GM21360 (cell line): Measurements from ENCODE around the gene CHURC1.

Experiments used
- ATAC-seq: cut with Tn5 transposase; IDR thresholded peaks from one replicate; pipeline ENCODE4 v1.9.1; 2021; ENCODE audit warnings: mild to moderate bottlenecking, moderate library complexity; ENCODE audit not compliant: unreplicated experiment

Gene CHURC1

DNA sequence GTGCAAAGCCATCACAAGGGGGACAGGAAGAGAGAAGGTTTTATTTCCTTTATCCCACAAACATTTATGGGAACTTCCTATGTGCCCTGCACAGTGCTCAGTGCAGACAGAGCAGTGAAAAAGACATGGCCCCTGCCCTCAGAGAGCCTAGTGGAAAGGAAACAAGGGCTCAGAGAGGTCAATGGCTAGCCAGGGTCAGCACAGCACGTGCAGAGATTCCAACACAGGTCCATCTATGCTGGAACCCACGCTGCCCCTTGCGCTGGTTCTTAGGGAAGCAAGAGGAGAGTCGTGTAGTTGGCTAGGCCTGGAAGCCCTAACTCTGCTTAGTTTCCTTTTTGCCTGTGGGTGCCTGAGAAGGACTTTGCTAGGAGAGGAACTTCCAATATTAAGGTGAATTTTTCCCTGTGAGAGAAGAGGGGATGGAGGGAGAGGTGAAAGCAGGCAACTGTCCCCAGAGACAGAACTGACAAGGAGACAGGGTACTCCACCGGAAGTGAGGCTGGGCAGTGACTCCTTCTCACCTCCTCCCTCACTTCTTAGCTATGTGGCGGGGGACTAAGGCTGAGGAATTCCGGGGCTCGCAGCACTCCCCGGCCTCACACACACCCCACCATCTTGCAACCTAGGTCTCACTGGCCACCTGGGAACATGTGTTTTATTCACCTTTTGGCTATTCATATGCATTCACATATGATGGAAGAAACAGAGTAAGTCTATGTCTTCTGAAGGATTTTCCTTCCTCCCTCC, 40.4 kb downstream of the CHURC1 start:
- no peak for ATAC-seq

DNA sequence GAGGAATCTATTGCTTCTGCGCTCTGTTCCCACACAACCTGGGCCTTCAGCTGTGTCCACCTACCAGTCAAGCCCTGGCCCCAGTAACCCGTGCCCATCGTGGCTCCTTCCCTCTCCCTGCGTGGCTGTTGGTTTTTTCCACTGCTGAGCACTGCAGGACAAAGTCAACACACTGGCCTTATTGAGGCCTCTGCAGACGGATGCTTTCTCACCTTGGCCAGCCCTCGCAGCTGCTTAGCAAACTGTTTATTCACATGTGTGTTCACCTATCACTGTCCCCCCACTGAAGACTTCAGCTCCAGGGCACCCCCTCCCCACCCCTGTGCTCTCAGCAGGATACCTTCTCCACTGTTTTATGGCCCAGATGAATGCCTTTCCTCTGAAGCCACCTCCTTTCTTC, 41.0 kb downstream of the CHURC1 start:
- ATAC-seq: no peak

DNA sequence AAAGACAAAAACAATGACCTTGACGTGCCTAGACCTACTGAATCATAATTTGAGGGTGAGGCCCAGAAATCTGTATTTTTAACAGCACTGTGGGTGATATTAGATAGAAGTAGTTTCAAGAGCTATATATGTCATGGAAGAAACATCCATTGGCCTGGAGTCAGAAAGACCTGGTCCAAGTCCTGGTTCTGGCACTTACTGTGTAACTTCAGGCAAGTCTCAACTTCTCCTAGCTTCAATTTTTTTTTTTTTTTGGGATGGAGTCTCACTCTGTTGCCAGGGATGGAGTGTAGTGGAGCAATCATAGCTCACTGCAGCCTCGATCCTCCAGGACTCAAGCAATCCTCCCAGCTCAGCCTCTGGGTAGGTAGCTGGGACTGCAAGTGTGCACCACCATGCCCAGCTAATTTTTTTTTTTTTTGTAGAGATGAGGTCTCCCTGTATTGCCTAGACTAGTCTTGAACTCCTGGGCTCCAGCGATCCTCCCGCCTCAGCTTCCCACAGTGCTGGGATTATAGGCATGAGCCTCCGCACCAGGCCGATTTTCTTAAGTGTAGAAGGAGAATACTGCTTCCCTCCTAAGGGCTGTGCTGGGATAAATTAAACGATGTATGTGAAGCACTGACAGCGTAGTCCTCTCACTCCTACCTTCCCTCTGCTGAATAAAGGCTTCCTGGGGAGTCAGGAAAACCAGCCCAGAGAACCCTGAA, 42.6 kb downstream of the CHURC1 start:
- no peak for ATAC-seq

DNA sequence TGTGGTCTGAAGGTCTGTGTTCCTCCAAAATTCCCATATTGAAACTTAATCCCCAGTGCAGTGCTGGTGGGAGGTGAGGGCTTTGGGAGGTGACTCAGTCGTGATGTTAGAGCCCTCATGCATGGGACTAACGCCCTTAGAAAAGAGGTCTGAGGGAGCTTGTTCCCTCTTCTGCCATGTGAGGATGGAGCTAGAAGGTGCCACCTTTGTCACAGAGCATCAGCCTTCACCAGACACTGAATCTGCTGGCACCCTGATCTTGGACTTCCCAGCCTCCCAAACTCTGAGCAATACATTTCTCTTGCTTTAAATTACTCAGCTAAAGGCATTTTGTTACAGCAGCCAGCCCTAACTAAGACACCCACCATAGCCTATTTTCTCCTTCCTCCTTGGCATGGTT, 43.9 kb downstream of the CHURC1 start:
- no peak for ATAC-seq

DNA sequence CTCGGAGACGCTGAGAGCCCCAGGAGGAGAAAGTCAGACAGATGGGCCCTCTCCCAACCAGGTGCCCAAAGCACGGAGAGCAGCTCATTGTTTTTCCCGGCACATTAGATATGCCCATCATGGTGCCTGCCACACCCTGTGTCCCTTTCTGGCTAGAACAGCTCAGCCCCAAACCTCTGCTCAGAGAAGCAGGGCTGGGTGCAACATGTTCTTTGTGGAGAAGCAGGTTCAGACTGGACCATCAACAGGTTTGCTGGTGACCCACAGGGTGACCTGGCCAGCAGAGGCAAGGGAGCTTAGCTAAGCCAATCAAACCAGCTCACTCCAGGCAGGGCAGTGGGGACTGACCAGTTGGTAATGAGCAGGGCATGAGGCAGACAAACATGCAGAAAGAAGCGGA, 44.5 kb downstream of the CHURC1 start:
- ATAC-seq: no peak

DNA sequence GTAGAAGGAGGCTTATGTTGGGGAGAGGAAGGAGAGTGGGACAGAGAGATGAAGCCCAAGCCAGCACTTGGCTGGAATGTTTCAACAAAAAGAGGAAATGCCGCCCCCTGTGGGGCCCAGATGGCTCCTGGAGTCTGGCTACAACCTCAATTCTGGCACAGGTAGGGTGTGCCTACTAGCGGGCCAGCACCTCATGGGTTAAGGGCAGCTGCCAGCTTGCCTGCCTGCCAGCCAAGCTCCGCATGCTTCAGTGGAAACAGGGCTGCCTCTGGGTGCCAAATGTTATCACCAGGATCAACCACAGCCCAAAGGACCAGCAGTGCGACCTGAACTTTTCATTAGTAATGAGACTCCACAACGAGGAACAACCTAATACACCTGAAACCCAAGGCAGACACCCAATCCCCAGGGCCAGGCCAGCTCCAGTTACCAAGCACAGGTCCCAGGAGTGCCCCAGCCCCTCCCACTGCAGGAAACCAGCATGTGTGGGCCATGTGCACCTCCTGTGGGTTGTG, 46.6 kb downstream of the CHURC1 start:
- no peak for ATAC-seq

DNA sequence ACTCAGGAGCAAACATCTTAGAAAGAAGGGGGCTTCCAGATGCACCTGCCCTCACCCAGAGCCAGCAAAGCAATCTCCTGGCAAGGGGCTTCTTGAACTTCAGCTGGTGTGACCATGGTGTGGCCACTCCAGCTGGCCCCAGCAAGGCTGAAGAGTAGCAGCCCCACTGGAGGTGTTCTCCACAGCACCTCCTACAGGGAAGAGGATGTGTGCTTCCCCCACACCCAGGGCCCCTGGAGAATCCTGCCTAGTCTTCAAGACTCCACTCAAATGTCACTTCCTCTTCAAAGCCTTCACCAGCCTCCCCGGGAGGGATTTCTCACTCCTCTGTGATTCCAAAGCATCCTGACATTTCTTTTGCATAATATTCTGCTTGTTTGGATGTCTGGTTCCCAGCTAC, 49.4 kb downstream of the CHURC1 start:
- no peak for ATAC-seq

DNA sequence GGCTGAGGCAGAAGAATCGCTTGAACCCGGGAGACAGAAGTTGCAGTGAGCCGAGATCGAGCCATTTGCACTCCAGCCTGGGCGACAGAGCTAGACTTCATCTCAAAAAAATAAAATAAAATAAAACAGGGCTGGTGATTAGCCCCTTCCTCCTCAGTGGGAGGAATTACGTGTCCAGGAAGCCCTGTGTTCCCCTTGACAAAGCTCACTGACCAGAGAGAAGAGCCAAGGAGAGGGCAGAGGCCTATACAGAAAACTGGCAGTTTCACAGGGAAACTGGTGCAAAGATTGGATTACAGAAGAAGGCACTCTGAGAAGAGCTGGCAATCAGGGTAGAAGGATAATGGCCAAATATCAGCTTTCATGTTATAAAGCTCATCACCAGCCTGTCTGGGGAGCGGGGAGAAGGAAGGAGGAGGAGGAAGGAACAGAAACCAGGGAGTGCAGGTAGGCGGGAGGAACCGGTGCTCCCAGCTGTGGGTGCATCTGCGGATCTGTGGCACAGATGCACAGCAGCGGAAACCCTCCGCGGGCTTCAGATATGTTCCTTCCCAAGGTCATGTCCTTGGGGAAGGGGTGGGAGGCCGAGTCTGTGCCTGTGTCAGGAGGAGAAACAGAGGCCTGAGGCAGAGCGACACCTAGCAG, 51.2 kb downstream of the CHURC1 start:
- ATAC-seq: no peak

DNA sequence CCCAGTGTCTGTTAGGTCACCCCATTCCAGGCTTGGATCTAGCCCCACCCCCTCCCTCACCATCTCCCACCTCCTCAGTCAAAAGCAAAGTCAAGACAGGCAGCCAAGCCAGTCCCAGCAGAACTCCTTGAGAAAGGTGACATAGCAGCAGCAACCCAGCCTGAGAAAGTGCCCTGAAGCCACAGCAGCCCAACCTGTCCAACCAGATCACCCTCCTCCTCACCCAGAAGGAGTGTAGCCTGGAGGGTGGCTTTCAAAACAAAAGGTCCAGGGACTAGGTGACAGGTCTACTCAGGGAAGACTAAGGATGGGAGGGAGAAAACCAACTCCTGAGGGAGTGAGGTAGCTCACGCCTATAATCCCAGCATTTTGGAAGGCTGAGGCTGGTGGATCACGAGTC, 52.7 kb downstream of the CHURC1 start:
- no peak for ATAC-seq

DNA sequence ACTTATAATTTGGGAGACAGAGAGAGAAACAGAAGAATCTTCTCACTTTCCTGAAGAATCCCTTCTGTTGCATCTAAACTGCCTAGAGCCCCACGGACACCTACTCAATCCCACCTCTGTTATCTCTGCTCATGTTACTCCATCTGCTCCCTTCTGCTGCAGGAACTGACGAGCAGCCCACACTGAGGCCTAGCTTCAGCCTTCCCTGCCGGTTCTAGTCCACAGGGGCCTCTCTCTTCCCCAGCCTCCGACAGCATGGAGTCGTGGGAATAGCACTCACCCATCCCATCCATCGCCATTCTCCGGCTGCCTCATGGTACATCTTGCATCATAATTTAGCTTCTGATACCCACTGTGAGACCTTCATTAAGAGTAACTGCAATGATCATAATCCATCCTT, 53.9 kb downstream of the CHURC1 start:
- no peak for ATAC-seq

DNA sequence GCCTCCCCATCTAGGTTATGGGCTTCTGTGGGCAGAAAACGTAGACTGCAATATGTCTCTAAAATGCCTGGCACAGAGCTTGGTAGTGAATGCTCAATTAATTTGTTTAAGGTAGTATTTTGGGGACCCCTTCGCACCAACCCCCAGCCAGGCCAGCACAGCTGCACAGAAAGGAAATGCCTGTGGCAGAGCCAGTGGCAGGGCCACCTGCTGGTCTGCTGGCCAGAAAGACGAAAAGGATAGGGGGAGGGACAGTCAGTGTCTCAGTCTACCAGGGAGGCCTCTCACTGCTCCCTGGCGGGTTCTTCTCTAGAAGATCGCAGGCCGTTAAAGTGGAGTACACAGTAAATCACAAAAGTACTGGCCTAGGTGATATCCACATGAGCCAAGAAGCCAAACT, 54.4 kb downstream of the CHURC1 start:
- no peak for ATAC-seq

DNA sequence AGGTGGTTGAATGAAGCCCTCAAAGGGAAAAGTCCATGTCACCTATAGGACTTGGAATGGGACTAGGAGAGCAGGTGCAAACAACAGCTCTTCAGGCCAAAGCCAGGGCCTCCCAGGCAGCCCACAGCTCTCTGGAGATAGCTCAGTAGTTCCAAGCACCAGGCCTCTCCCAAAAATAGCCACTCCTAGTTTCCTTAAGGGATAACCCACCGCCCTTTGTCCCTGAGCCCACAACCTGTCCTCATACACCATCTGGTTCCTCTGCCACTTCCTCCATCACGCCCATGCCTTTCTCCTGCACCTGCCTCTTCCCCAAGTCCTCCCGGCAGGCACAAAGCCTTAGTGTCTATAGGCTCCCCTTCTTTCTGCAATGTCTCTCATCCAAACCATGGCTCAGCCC, 55.8 kb downstream of the CHURC1 start:
- no peak for ATAC-seq

DNA sequence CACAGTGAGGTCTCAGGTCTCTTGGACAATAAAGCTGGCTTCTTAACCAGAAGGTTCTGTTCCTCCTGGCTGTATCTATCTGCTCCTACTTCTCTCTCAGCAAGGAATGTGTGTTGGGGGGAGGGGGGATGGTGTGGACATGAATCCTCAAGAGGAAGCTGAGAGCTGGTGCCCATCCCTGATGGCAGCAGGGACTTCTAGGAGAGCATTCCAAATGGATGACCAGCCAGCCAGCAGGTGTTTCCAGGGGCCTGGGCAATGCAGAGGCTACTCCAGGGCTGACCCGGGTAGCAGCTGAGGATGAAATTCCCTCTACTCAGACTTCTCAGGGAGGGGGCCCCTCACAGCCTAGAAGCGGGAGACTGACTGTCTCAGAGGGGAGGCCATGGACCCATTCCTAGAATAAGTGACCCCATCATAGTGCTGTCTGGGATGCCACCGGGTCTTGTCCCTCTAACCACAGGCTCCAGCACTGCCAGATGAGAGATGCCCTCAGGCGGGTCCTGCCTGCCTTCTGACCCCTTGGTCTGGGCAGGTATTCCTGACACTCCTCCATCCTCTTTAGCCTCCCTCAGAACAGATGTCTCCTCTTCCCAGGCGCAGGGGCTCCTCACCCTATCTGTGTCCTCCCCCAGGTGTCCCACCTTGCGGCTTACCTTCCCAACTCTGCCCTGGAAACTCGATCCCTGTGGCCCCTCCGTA, 56.7 kb downstream of the CHURC1 start:
- ATAC-seq: no peak

DNA sequence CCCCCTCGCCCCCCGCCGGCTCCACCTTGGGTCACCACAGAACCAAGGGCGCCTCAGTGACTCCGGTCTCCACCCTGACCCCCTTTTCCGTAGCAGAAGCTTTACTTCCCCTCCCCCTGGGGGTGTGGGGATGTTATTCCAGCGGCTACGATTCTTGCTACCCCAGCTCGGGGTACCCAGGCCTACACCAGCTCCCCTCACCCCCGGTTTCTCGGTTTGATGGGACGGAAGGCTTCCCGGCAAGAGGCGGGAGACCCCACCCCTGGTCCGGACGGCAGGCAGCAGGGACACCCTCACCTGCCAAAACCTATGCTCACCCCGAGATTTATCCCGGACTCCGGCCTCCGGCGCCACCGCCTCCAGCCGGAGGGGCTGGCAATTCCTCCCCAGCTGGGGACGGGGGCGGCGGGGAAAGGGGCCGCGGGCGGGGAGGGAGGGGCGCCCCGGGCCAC, 57.3 kb downstream of the CHURC1 start:
- ATAC-seq: no peak

DNA sequence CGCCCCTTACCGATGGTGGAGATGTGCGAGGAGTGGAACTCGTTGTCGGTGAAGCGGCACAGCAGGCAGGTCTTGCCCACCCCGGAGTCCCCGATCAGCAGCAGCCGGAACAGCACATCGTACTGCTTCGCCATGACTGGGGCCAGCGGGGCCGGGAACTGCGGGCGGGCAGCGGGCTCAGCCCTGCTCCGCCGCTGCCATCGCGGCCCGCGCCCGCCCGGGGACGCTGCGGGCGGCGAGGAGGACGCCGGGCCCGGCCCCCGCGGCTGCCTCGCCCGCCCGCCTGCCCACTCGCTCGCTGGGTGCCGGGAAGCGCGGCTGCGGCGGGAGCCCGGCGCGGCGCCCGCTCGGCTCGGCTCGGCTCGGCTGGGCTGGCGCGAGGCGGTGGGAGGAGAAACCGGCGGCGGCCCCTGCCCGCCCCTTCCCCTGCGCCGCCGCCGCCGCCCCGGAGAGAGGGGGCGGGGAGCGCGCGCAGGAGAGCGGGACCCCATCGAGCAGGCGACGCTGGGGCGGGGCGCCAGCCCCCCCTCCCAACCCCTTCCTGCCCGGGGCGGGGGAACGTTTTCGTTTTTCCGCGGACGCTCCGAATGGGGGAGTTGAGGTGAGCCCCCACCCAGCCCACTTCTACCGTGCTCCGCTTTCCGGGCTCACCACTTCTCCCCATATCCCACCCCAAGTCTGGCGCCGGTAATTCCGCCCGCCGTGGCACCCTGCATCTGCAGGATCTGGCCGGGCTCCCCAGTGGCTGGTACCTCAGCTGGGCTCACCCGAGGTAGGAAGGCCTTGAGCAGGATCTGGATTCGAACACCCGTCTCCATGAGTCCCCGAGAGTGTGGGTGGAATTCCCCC, 57.9 kb downstream of the CHURC1 start, which contains the start of gene RAB15:
TSS of gene RAB15 (minus strand) at position 394 of the 849 bp plus-strand sequence. CDS start at position 134, 260 bp downstream.
- no peak for ATAC-seq

DNA sequence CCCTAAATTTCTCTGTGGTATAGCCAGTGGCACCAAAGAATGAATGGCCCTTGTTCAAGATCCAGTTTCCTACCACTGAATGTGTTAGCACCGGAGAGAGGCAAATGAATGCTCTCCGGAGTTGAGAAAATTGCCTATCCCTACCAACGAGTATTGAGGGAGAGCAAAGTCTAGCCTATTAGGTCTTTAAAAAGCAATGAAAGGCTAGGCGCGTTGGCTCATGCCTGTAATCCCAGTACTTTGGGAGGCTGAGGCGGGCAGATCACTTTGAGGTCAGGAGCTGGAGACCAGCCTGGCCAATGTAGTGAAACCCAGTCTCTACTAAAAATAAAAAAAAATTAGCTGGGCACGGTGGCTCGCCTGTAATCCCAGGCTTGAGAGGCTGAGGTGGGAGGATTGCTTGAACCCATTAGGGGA, 58.8 kb downstream of the CHURC1 start:
- no peak for ATAC-seq

DNA sequence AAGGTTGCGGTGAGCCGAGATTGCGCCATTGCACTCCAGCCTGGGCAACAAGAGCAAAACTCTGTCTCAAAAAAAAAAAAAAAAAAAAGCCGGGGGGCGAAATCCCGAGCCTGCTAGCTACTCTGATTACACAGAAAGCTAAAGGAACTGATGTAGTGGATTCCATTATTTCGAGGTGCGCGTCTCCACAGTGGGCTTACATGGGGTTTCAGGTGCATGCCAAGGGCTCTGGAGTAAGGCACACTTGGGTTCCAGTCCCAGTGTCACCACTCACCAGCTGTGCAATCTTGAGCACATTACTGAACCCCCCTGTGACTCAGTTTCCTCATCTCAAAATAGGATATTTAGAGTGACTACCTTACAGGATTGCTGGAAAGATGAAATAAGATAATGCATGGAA, 59.6 kb downstream of the CHURC1 start:
- ATAC-seq: no peak

DNA sequence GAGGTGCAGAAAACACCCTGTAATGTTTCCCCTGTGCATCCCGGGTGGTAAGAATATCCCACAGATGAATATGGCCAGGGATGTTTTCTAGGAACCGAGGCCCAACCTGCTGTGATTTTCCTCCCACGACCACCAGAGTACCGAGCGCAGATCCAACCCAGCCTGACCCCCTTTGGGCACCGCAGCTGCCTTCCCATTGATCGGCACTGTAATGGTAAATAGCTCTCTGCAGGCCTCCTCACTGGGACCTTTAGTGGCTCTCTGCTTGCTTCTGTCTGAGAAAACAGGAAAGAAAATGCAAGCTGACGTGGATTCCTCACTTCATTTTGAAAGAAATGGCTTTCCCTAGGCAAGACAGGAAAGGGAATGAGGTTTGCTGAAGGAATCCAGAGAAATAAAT, 60.3 kb downstream of the CHURC1 start:
- no peak for ATAC-seq

DNA sequence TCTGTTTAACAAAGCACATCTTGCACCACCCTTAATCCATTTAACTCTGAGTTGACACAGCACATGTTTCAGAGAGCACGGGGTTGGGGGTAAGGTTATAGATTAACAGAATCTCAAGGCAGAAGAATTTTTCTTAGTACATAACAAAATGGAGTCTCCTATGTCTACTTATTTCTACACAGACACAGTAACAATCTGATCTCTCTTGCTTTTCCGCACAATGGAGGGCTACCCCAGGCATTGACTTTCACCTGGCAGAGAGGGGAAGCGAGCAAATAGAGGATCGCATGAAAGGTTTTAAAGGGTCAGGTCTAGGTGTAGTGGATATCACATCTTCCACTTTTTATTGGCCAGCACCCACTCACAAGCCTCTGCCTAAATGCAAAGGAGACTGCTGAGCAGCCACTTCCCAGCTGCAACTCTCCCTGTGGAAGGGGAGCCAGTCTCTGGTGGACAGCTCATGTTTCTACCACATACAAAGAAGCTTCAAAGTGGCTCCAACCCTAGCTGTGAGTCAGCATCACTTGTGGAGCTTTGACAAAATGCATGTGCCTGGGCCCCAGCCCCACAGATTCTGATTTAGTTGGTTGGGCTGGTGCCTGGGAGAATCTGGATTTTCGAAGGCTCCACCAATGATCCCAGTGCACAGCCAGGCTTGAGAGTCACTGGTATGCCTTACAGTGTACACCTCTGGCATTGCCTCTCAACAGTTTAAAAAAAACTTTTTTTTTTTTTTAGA, 65.2 kb downstream of the CHURC1 start:
- no peak for ATAC-seq
